PC-3 (cell line): ENCODE data around the gene METTL1. TPM values are rescaled to one million over a fixed set of nuclear protein-coding genes. Genes with fewer than 3 reads are reported as not detected.
"Not testable (repeated sequence)": the region's sequence is repeated elsewhere in the genome, so short reads cannot be mapped to it uniquely, and the experiment has no call there.

Source experiments
- ATAC-seq: fragments of 200-7000 bp; cut with Tn5 transposase; 2 replicates; pipeline ENCODE4 v1.9.1; 2020; ENCODE audit warnings: mild to moderate bottlenecking, moderate library complexity
- BruUV-seq: library from RNA; stranded (reverse); fragments of 400-500 nt; replicated peaks from 2 replicates; lab custom pipeline; 2021; lab: Mats Ljungman, UMichigan
- CTCF ChIA-PET: fragments of 300-600 bp; sonication (Branson Sonifier 250); formaldehyde crosslinking; loops from one replicate; lab custom pipeline; 2022; ENCODE audit warnings: antibody characterized with exemption; lab: Charles Lee
- POLR2A ChIA-PET: fragments of 300-600 bp; sonication (Branson Sonifier 250); formaldehyde crosslinking; loops from one replicate; lab custom pipeline; 2022; ENCODE audit warnings: antibody characterized with exemption; ENCODE audit not compliant: unreplicated experiment; lab: Charles Lee
- DNase-seq: peaks from one replicate; pipeline ENCODE4 v3.0.0-alpha.2; 2015
- H2AFZ ChIP-seq: fragments of 300-600 bp; sonication (generic); 2 replicates; pipeline ENCODE4 v1.6.0; 2016; ENCODE audit warnings: antibody characterized with exemption, low read length
- H3F3A ChIP-seq: fragments of 300-600 bp; sonication (generic); one replicate; pipeline ENCODE4 v1.6.0; 2017; ENCODE audit warnings: antibody characterized with exemption, low read length, control low read depth, mild to moderate bottlenecking; ENCODE audit not compliant: unreplicated experiment
- H3K27ac ChIP-seq: fragments of 300-600 bp; sonication (generic); 2 replicates; pipeline ENCODE4 v1.5.1; 2016; ENCODE audit warnings: mild to moderate bottlenecking, low read length
- H3K27me3 ChIP-seq: fragments of 300-600 bp; sonication (generic); 2 replicates; pipeline ENCODE4 v1.6.1; 2016; ENCODE audit warnings: low read length, mixed read lengths
- H3K36me3 ChIP-seq: fragments of 300-600 bp; sonication (generic); 2 replicates; pipeline ENCODE4 v1.6.1; 2016; ENCODE audit warnings: low read depth, mixed run types, low read length, mixed read lengths
- H3K4me1 ChIP-seq: fragments of 300-600 bp; sonication (generic); 2 replicates; pipeline ENCODE4 v1.5.1; 2016; ENCODE audit warnings: low read length; ENCODE audit not compliant: insufficient read depth
- H3K4me2 ChIP-seq: fragments of 300-600 bp; sonication (generic); 2 replicates; pipeline ENCODE4 v1.6.0; 2016; ENCODE audit warnings: low read length
- H3K4me3 ChIP-seq: fragments of 300-600 bp; sonication (generic); 2 replicates; pipeline ENCODE4 v1.5.1; 2016; ENCODE audit warnings: mild to moderate bottlenecking, low read length, mixed read lengths
- H3K79me2 ChIP-seq: fragments of 300-600 bp; sonication (generic); 2 replicates; pipeline ENCODE4 v1.6.1; 2017; ENCODE audit warnings: low read length, mixed read lengths
- H3K9ac ChIP-seq: fragments of 300-600 bp; sonication (generic); 2 replicates; pipeline ENCODE4 v1.6.0; 2016; ENCODE audit warnings: mild to moderate bottlenecking, low read length
- H3K9me2 ChIP-seq: fragments of 300-600 bp; sonication (generic); replicated peaks from 2 replicates; pipeline ENCODE4 v1.6.1; 2016; ENCODE audit warnings: mixed run types, low read length, mixed read lengths
- H3K9me3 ChIP-seq: fragments of 300-600 bp; sonication (generic); 2 replicates; pipeline ENCODE4 v1.6.1; 2016; ENCODE audit warnings: low read length, mixed read lengths
- H4K20me1 ChIP-seq: fragments of 300-600 bp; sonication (generic); 2 replicates; pipeline ENCODE4 v1.6.1; 2016; ENCODE audit warnings: low read length, mixed read lengths
- EZH2 ChIP-seq: fragments of 300-600 bp; sonication (generic); IDR thresholded peaks from one replicate; pipeline ENCODE4 v1.6.1; 2017; ENCODE audit warnings: antibody characterized with exemption, mild to moderate bottlenecking, low read length; ENCODE audit not compliant: unreplicated experiment
- EZH2phosphoT487 ChIP-seq: fragments of 300-600 bp; sonication (generic); IDR thresholded peaks from 2 replicates; pipeline ENCODE4 v1.6.1; 2018; ENCODE audit warnings: mild to moderate bottlenecking, antibody characterized with exemption, low read length, borderline replicate concordance
- intact Hi-C: fragments of 100-400 bp; cut with micrococcal nuclease; formaldehyde crosslinking; loops from 2 replicates; pipeline ENCODE4 v1.9.0; 2023
- total RNA-seq: library from RNA; depleted of rRNA; stranded (reverse); fragments of >200 nt; gene quantifications from 2 replicates; pipeline ENCODE4 v1.2.3, GENCODE V29; 2014
- TF ChIP-seq, protein P1 (sequence below): fragments of 300-600 bp; sonication (generic); conservative IDR thresholded peaks from 2 replicates; pipeline ENCODE4 v1.5.1; 2017; ENCODE audit warnings: antibody characterized with exemption, low read depth, mild to moderate bottlenecking, low read length

METTL1 gene
- total RNA-seq, 1 experiment from 2014 or later: 29.8 TPM

- intact Hi-C loops: no loop called here
- Histone ChIP-seq H3K9ac (no peak overlapping the region), H4K20me1 (no peaks in the 10 kb centered on the region), H3K27ac (no peak overlapping the region), H3K4me1 (peaks cover 9% of the 10 kb centered on the region), H3K9me3 (no peaks in the 10 kb centered on the region), H3K79me2 (peaks cover 23% of the 10 kb centered on the region), H3K4me3 (no peak overlapping the region), H2AFZ (no peak overlapping the region), H3K4me2 (no peak overlapping the region), H3K36me3 (peaks cover 1% of the 10 kb centered on the region; the same call in 1 of the 2 replicates), H3F3A (no peaks in the 10 kb centered on the region), H3K9me2 (no peaks in the 10 kb centered on the region), H3K27me3 (no peaks in the 10 kb centered on the region)
- ChIA-PET POLR2A (no interaction called here), CTCF (no interaction called here)
- DNase-seq (no peak), ATAC-seq (no peak)
- TF ChIP-seq, protein P1, sequence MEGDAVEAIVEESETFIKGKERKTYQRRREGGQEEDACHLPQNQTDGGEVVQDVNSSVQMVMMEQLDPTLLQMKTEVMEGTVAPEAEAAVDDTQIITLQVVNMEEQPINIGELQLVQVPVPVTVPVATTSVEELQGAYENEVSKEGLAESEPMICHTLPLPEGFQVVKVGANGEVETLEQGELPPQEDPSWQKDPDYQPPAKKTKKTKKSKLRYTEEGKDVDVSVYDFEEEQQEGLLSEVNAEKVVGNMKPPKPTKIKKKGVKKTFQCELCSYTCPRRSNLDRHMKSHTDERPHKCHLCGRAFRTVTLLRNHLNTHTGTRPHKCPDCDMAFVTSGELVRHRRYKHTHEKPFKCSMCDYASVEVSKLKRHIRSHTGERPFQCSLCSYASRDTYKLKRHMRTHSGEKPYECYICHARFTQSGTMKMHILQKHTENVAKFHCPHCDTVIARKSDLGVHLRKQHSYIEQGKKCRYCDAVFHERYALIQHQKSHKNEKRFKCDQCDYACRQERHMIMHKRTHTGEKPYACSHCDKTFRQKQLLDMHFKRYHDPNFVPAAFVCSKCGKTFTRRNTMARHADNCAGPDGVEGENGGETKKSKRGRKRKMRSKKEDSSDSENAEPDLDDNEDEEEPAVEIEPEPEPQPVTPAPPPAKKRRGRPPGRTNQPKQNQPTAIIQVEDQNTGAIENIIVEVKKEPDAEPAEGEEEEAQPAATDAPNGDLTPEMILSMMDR: peak; percentile 15; the same call in 1 of the 2 replicates
- no peak for TF ChIP-seq EZH2
- no TSS peak for BruUV-seq
Measured at GRCh38 chr12:57775563-57776246, 3.8 kb upstream of the METTL1 start.

GRCh38 chr12:57775044-57775443 lies 3.1 kb upstream of the METTL1 start:
- no TSS peak for BruUV-seq
- no peaks in the 10 kb centered on the region for H3K9me2 ChIP-seq
- no peaks in the 10 kb centered on the region for H4K20me1 ChIP-seq
- no peak overlapping the region for H3K4me3 ChIP-seq
- no peak overlapping the region for H3K27ac ChIP-seq
- H3K9me3 ChIP-seq: no peaks in the 10 kb centered on the region
- no peak for ATAC-seq
- H3K9ac ChIP-seq: no peak overlapping the region
- peaks cover 11% of the 10 kb centered on the region for H3K4me1 ChIP-seq
- H2AFZ ChIP-seq: no peak overlapping the region
- intact Hi-C loops: no loop called here
- peaks cover 6% of the 10 kb centered on the region; the same call in 1 of the 2 replicates for H3K36me3 ChIP-seq
- no peak for DNase-seq
- POLR2A ChIA-PET: no interaction called here
- no peak overlapping the region for H3K4me2 ChIP-seq
- TF ChIP-seq EZH2phosphoT487: no peak
- no peak for TF ChIP-seq EZH2
- TF ChIP-seq, protein P1: no peak
- H3K79me2 ChIP-seq: peaks cover 28% of the 10 kb centered on the region
- CTCF ChIA-PET: no interaction called here
- H3K27me3 ChIP-seq: no peaks in the 10 kb centered on the region
- H3F3A ChIP-seq: no peaks in the 10 kb centered on the region

GRCh38 chr12:57774634-57775033 lies 2.7 kb upstream of the METTL1 start:
- POLR2A ChIA-PET, BruUV-seq, intact Hi-C loops, H3F3A ChIP-seq, DNase-seq, H3K9me3 ChIP-seq, H3K4me3 ChIP-seq, ATAC-seq, CTCF ChIA-PET, H3K27ac ChIP-seq, H3K9me2 ChIP-seq, H3K4me2 ChIP-seq, H2AFZ ChIP-seq, H3K9ac ChIP-seq, H3K27me3 ChIP-seq, H4K20me1 ChIP-seq: not testable (repeated sequence)
- H3K36me3 ChIP-seq: peaks cover 10% of the 10 kb centered on the region
- peaks cover 28% of the 10 kb centered on the region for H3K79me2 ChIP-seq
- peaks cover 11% of the 10 kb centered on the region for H3K4me1 ChIP-seq
